MM.1S (cell line): ENCODE measurements around the gene FAM222B.
A peak's percentile ranks its signal among the peaks of the same experiment; 100 is the strongest.
"Not testable (repeated sequence)": the region's sequence is repeated elsewhere in the genome, so short reads cannot be mapped to it uniquely, and the experiment has no call there.

Source experiments
- DNase-seq: peaks from one replicate; pipeline ENCODE4 v3.0.0-alpha.2; 2015
- H2AFZ ChIP-seq: fragments of 300-600 bp; sonication (generic); 2 replicates; pipeline ENCODE4 v1.6.0; 2016; ENCODE audit warnings: antibody characterized with exemption, low read length
- H3F3A ChIP-seq: fragments of 300-600 bp; sonication (generic); 2 replicates; pipeline ENCODE4 v1.6.1; 2016; ENCODE audit warnings: mild to moderate bottlenecking, antibody characterized with exemption, low read length, moderate library complexity, mixed read lengths; ENCODE audit not compliant: insufficient read depth
- H3K27ac ChIP-seq: fragments of 300-600 bp; sonication (generic); 2 replicates; pipeline ENCODE4 v1.5.1; 2016; ENCODE audit warnings: mild to moderate bottlenecking, low read length
- H3K27me3 ChIP-seq: fragments of 300-600 bp; sonication (generic); replicated peaks from 2 replicates; pipeline ENCODE4 v1.6.0; 2016; ENCODE audit warnings: low read length; ENCODE audit not compliant: insufficient read depth
- H3K36me3 ChIP-seq: fragments of 300-600 bp; sonication (generic); replicated peaks from 2 replicates; pipeline ENCODE4 v1.6.1; 2016; ENCODE audit warnings: mild to moderate bottlenecking, low read length, mixed read lengths; ENCODE audit not compliant: insufficient read depth
- H3K4me1 ChIP-seq: fragments of 300-600 bp; sonication (generic); 2 replicates; pipeline ENCODE4 v1.6.1; 2016; ENCODE audit warnings: low read length, mixed read lengths
- H3K4me2 ChIP-seq: fragments of 300-600 bp; sonication (generic); 2 replicates; pipeline ENCODE4 v1.6.0; 2016; ENCODE audit warnings: low read depth, low read length
- H3K4me3 ChIP-seq: fragments of 300-600 bp; sonication (generic); 2 replicates; pipeline ENCODE4 v1.5.1; 2016; ENCODE audit warnings: low read length, mixed read lengths
- H3K79me2 ChIP-seq: fragments of 300-600 bp; sonication (generic); 2 replicates; pipeline ENCODE4 v1.6.1; 2016; ENCODE audit warnings: mixed run types, low read length, mixed read lengths
- H3K9ac ChIP-seq: fragments of 300-600 bp; sonication (generic); 2 replicates; pipeline ENCODE4 v1.6.1; 2016; ENCODE audit warnings: low read length, mixed read lengths
- H3K9me2 ChIP-seq: fragments of 300-600 bp; sonication (generic); replicated peaks from 2 replicates; pipeline ENCODE4 v1.6.1; 2016; ENCODE audit warnings: mild to moderate bottlenecking, low read length, mixed read lengths; ENCODE audit not compliant: insufficient read depth
- H3K9me3 ChIP-seq: fragments of 300-600 bp; sonication (generic); replicated peaks from 2 replicates; pipeline ENCODE4 v1.6.1; 2016; ENCODE audit warnings: mild to moderate bottlenecking, low read length, mixed read lengths; ENCODE audit not compliant: insufficient read depth
- H4K20me1 ChIP-seq: fragments of 300-600 bp; sonication (generic); 2 replicates; pipeline ENCODE4 v1.6.1; 2016; ENCODE audit warnings: mild to moderate bottlenecking, low read length, moderate library complexity, mixed read lengths; ENCODE audit not compliant: insufficient read depth
- EZH2 ChIP-seq: fragments of 300-600 bp; sonication (generic); optimal IDR thresholded peaks from 2 replicates; pipeline ENCODE3; 2017; ENCODE audit warnings: low read depth, mild to moderate bottlenecking, antibody characterized with exemption, low read length, mixed read lengths
- EZH2phosphoT487 ChIP-seq: fragments of 300-600 bp; sonication (generic); IDR thresholded peaks from 2 replicates; pipeline ENCODE4 v1.6.1; 2018; ENCODE audit warnings: antibody characterized with exemption, low read length
- TF ChIP-seq, protein P1 (sequence below): fragments of 300-600 bp; sonication (generic); IDR thresholded peaks from 2 replicates; pipeline ENCODE4 v1.5.1; 2016; ENCODE audit warnings: antibody characterized with exemption, low read length, mixed read lengths

Gene FAM222B

DNA sequence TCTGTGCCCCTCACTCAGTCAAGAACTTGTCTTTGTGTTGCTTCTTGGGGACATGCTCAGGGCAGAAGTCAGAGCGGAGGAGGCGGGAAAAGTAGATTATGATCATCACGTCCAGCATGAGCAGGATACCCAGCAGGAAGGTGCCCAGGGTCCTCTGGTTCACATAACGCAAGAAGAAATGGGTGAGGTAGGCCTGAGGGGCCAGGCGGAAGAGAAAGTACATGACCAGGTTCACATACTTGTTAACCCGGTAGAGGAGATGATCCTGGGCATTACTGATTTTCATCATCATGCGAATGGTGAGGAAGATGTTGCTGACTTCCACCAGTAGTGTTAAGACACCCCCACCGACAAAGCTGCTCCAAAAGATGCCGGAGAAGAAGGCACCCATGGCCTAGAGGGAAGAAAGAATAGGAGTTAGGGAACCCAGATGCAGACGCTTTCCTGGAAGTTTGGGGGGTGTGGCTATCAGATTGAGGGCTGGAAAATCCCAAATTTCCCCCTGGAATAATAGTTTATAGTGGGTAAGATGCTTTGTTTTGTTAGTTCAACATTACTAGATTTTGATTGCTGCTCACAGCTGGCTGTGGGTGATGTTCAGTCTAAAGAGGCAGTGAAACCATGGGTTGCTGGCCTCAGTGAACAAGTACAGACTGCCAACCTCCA, 118.0 kb downstream of the FAM222B start:
- H3K9me2 ChIP-seq = no peaks in the 10 kb centered on the region
- peaks cover 82% of the 10 kb centered on the region for H3F3A ChIP-seq
- H3K27me3 ChIP-seq = no peaks in the 10 kb centered on the region
- TF ChIP-seq, protein P1, sequence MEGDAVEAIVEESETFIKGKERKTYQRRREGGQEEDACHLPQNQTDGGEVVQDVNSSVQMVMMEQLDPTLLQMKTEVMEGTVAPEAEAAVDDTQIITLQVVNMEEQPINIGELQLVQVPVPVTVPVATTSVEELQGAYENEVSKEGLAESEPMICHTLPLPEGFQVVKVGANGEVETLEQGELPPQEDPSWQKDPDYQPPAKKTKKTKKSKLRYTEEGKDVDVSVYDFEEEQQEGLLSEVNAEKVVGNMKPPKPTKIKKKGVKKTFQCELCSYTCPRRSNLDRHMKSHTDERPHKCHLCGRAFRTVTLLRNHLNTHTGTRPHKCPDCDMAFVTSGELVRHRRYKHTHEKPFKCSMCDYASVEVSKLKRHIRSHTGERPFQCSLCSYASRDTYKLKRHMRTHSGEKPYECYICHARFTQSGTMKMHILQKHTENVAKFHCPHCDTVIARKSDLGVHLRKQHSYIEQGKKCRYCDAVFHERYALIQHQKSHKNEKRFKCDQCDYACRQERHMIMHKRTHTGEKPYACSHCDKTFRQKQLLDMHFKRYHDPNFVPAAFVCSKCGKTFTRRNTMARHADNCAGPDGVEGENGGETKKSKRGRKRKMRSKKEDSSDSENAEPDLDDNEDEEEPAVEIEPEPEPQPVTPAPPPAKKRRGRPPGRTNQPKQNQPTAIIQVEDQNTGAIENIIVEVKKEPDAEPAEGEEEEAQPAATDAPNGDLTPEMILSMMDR = no peak
- TF ChIP-seq EZH2phosphoT487 (no peak), EZH2 (no peak)
- H3K4me1 ChIP-seq = peaks cover 4% of the 10 kb centered on the region; the same call in 1 of the 2 replicates
- H4K20me1 ChIP-seq = 0 out of 2 replicates have a peak, but pooled peaks cover 13% of the 10 kb centered on the region
- H3K4me2 ChIP-seq = peak overlapping the region; percentile 69
- no peak overlapping the region for H3K9ac ChIP-seq
- peaks cover 39% of the 10 kb centered on the region for H3K79me2 ChIP-seq
- H3K27ac ChIP-seq = peak overlapping the region; percentile 62; the same call in 1 of the 2 replicates
- no peaks in the 10 kb centered on the region for H3K9me3 ChIP-seq
- H2AFZ ChIP-seq = no peak overlapping the region
- no peak for DNase-seq
- no peak overlapping the region; the same call in 1 of the 2 replicates for H3K4me3 ChIP-seq
- peaks cover 16% of the 10 kb centered on the region; the same call in 1 of the 2 replicates for H3K36me3 ChIP-seq

DNA sequence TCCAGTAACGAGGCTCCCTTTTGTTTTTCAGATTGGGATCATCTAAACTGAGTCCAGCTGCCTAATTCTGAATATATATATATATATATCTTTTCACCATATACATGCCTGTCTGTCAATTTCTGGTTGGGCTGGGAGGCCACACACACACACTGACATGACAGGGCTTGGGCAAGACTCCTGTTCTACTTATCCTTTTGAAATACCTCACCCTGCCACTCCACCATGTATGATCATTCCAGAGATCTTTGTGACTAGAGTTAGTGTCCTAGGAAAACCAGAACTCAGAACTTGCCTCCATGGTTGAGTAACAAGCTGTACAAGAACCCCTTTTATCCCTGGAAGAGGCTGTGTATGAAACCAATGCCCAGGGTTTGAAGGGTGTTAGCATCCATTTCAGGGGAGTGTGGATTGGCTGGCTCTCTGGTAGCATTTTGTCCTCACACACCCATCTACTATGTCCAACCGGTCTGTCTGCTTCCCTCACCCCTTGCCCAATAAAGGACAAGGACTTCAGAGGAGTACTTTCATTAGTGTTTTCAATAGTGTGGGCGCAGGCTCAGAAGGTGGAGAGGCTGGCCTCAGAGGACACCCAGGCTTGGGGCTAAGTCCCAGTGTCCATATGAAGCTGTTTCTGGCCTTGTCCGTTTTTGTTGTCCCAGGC, 118.6 kb downstream of the FAM222B start:
- peak overlapping the region; percentile 69; the same call in 1 of the 2 replicates for H3K4me2 ChIP-seq
- H3K9me3 ChIP-seq, H3K9me2 ChIP-seq, H2AFZ ChIP-seq, H3K9ac ChIP-seq, H3K4me1 ChIP-seq, H3K4me3 ChIP-seq, DNase-seq, H3K27me3 ChIP-seq: not testable (repeated sequence)
- peak overlapping the region; percentile 62; the same call in 1 of the 2 replicates for H3K27ac ChIP-seq
- H4K20me1 ChIP-seq = 0 out of 2 replicates have a peak, but pooled peaks cover 13% of the 10 kb centered on the region
- peaks cover 16% of the 10 kb centered on the region; the same call in 1 of the 2 replicates for H3K36me3 ChIP-seq
- peaks cover 78% of the 10 kb centered on the region for H3F3A ChIP-seq
- peaks cover 39% of the 10 kb centered on the region for H3K79me2 ChIP-seq

DNA sequence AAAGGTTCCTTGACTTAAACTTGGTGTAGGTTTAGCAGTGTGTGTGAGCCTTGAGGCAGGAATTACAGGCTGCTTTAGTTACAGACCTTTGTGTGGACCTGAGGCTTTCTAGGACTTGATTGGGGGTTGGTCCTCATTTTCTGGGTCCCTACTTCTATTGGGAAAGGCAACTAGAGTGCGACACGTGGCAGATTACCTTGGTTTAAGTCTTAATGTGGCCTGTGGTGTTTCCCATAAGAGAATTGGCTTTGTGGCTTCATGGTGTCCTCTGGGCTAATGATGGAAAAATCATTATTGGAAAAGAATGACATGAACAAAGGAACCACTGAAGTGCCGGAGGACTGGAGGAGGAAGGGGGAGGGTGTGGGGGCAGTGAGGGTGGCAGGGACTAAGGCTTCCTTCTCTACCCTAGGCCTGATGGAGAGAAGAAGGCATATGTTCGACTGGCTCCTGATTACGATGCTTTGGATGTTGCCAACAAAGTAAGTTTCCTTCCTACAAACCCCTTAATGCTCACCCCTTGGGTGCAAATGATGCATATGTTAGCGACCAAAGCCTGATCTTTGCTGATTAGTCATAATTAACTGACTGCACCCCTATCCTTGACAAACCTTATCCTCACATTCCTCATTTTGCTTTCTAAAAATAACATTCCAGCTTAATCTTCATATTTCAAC, 119.3 kb downstream of the FAM222B start:
- H3F3A ChIP-seq = peaks cover 71% of the 10 kb centered on the region
- H3K9ac ChIP-seq = no peak overlapping the region
- peaks cover 16% of the 10 kb centered on the region; the same call in 1 of the 2 replicates for H3K36me3 ChIP-seq
- no peaks in the 10 kb centered on the region for H3K9me2 ChIP-seq
- no peak overlapping the region for H3K4me3 ChIP-seq
- 0 out of 2 replicates have a peak, but pooled peaks cover 13% of the 10 kb centered on the region for H4K20me1 ChIP-seq
- DNase-seq = no peak
- peaks cover 39% of the 10 kb centered on the region for H3K79me2 ChIP-seq
- H2AFZ ChIP-seq = no peak overlapping the region
- no peak for TF ChIP-seq EZH2phosphoT487
- TF ChIP-seq EZH2 = no peak
- TF ChIP-seq, protein P1 = no peak
- no peak overlapping the region for H3K4me2 ChIP-seq
- peaks cover 5% of the 10 kb centered on the region for H3K27me3 ChIP-seq
- H3K4me1 ChIP-seq = no peaks in the 10 kb centered on the region; the same call in 1 of the 2 replicates
- H3K9me3 ChIP-seq = no peaks in the 10 kb centered on the region
- H3K27ac ChIP-seq = peak overlapping the region; percentile 18; the same call in 1 of the 2 replicates
